Esophagus squamous epithelium (tissue), 4 donors: ENCODE data around the gene FAM174B.

ENCODE experiments used
- POLR2A ChIP-seq, 4 donors: fragments of 450-650 bp; IDR thresholded peaks; one replicate each; pipeline ENCODE4 v1.6.1; 2017; ENCODE audit warnings: antibody characterized with exemption in 4 of 4, mild to moderate bottlenecking in 4 of 4, moderate library complexity in 3 of 4
- TF ChIP-seq, protein P1 (sequence below), 6 experiments: fragments of 450-650 bp in 4 of 6; fragments of 200-600 bp in 2 of 6; sonication (generic) in 2 of 6; IDR thresholded peaks; one replicate each; pipeline ENCODE4 v1.5.1; 2016 to 2019; ENCODE audit warnings: antibody characterized with exemption in 6 of 6, mild to moderate bottlenecking in 4 of 6, moderate library complexity in 4 of 6

GRCh38 chr15:92682741-92683510 lies 27.4 kb upstream of the FAM174B start:
- TF ChIP-seq, protein P1, sequence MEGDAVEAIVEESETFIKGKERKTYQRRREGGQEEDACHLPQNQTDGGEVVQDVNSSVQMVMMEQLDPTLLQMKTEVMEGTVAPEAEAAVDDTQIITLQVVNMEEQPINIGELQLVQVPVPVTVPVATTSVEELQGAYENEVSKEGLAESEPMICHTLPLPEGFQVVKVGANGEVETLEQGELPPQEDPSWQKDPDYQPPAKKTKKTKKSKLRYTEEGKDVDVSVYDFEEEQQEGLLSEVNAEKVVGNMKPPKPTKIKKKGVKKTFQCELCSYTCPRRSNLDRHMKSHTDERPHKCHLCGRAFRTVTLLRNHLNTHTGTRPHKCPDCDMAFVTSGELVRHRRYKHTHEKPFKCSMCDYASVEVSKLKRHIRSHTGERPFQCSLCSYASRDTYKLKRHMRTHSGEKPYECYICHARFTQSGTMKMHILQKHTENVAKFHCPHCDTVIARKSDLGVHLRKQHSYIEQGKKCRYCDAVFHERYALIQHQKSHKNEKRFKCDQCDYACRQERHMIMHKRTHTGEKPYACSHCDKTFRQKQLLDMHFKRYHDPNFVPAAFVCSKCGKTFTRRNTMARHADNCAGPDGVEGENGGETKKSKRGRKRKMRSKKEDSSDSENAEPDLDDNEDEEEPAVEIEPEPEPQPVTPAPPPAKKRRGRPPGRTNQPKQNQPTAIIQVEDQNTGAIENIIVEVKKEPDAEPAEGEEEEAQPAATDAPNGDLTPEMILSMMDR (IDR thresholded peaks at IDR 0.05), result no peak
- TF ChIP-seq POLR2A (IDR thresholded peaks at IDR 0.05), result no peak
